Lung (tissue), 12 donors: ENCODE measurements around the gene CELF6. TPM values are rescaled to one million over a fixed set of nuclear protein-coding genes. Genes with fewer than 3 reads are reported as not detected.

Source experiments
- ATAC-seq: fragments of 200-7000 bp; cut with Tn5 transposase; one replicate; pipeline ENCODE4 v1.9.1; 2020; ENCODE audit warnings: moderate number of reproducible peaks; ENCODE audit not compliant: insufficient read depth, low FRiP score
- DNase-seq, 3 donors: peaks; one replicate each; pipeline ENCODE4 v3.0.0-alpha.2; 2013 to 2017
- H3K27ac ChIP-seq, 2 donors: one replicate each; pipeline ENCODE4 v1.5.1; 2013; ENCODE audit warnings: mild to moderate bottlenecking in 2 of 2, moderate library complexity in 2 of 2, control low read depth in 1 of 2, inconsistent platforms in 1 of 2, low read depth in 1 of 2, low read length in 1 of 2
- H3K27me3 ChIP-seq, 3 donors: one replicate each; pipeline ENCODE4 v1.5.1; 2013; ENCODE audit warnings: low read length in 2 of 3; ENCODE audit not compliant: control insufficient read depth in 3 of 3, insufficient read depth in 3 of 3
- H3K36me3 ChIP-seq, 4 donors: one replicate each; pipeline ENCODE4 v1.5.1; 2013; ENCODE audit warnings: low read length in 4 of 4, mild to moderate bottlenecking in 1 of 4, moderate library complexity in 1 of 4; ENCODE audit not compliant: control insufficient read depth in 4 of 4, insufficient read depth in 4 of 4
- H3K4me1 ChIP-seq, 5 donors: one replicate each; pipeline ENCODE4 v1.5.1; 2013; ENCODE audit warnings: low read length in 5 of 5, mild to moderate bottlenecking in 2 of 5, moderate library complexity in 1 of 5; ENCODE audit not compliant: control insufficient read depth in 5 of 5, insufficient read depth in 5 of 5
- H3K4me3 ChIP-seq: one replicate; pipeline ENCODE4 v1.5.1; 2013; ENCODE audit warnings: mild to moderate bottlenecking, control low read depth, moderate library complexity
- H3K9ac ChIP-seq, 2 donors: one replicate each; pipeline ENCODE4 v1.5.1; 2013; ENCODE audit warnings: low read length in 2 of 2, control low read depth in 1 of 2; ENCODE audit not compliant: insufficient read depth in 1 of 2
- H3K9me3 ChIP-seq, 4 donors: one replicate each; pipeline ENCODE4 v1.5.1; 2013; ENCODE audit warnings: low read length in 3 of 4, mild to moderate bottlenecking in 1 of 4, moderate library complexity in 1 of 4; ENCODE audit not compliant: control insufficient read depth in 4 of 4, insufficient read depth in 3 of 4
- WGBS, 2 donors: extraction: QIAGEN DNeasy Blood & Tissue Kit; methylation state at CpG; one replicate each; pipeline ENCODE4 v1.1.7; 2013; 5-methylcytosine and 5-hydroxymethylcytosine counted together
- polyA plus RNA-seq, 2 donors: library from polyadenylated mRNA; stranded (reverse); fragments of 200-250 nt; gene quantifications; one replicate each; pipeline ENCODE4 v1.2.1, GENCODE V29; 2013
- total RNA-seq, 2 donors: library from RNA; depleted of rRNA in 1 of 2; stranded (reverse); fragments of >200 nt in 1 of 2; gene quantifications; one replicate each; pipeline ENCODE4 v1.2.1, GENCODE V29; 2014 to 2021
- TF ChIP-seq, protein P1 (sequence below): IDR thresholded peaks from 2 replicates; pipeline ENCODE4 v1.5.1; 2012; ENCODE audit warnings: mild to moderate bottlenecking; ENCODE audit errors: control extremely low read depth, extremely low read depth
- donor health status: control.
- donor health status: control.
- donor health status: Bipolar disorder and iron deficiency.
- donor health status: healthy.
- donor health status: DM: yes; HTN: yes; CAD: no.

Gene CELF6
- total and polyA plus RNA-seq, 4 donors, result 2.1 to 6.4 (median 3.4) TPM

DNA sequence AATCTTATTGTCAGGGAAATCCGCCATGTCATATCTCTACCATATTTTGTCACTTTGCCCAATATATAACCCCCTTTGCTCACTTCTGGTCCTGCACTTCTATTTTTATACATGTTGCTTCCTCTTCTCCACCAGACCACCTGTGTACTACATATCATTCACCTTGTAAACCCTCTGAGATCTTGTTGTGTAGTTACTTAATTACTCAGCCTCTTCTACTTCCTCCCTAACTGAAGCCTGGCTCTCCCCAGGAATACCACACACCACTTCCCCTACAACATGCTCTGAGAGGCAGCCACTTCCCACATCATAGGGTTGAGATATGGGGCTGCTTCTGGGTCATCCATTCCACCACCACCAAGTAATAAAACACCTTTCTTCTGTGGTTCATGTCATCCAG, 45.9 kb upstream of the CELF6 start:
- peaks cover 0 to 3% (median 0%) of the 10 kb centered on the region in 5 donors for H3K4me1 ChIP-seq
- TF ChIP-seq, protein P1, sequence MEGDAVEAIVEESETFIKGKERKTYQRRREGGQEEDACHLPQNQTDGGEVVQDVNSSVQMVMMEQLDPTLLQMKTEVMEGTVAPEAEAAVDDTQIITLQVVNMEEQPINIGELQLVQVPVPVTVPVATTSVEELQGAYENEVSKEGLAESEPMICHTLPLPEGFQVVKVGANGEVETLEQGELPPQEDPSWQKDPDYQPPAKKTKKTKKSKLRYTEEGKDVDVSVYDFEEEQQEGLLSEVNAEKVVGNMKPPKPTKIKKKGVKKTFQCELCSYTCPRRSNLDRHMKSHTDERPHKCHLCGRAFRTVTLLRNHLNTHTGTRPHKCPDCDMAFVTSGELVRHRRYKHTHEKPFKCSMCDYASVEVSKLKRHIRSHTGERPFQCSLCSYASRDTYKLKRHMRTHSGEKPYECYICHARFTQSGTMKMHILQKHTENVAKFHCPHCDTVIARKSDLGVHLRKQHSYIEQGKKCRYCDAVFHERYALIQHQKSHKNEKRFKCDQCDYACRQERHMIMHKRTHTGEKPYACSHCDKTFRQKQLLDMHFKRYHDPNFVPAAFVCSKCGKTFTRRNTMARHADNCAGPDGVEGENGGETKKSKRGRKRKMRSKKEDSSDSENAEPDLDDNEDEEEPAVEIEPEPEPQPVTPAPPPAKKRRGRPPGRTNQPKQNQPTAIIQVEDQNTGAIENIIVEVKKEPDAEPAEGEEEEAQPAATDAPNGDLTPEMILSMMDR, result no peak
- H3K27me3 ChIP-seq, result no peaks in the 10 kb centered on the region
- peaks cover 0 to 8% (median 3%) of the 10 kb centered on the region in 4 donors for H3K36me3 ChIP-seq
- DNase-seq, result no peak
- WGBS, 2 donors, result 41 to 76% methylated on average over 1 of the region's 1 CpG
- no peak overlapping the region for H3K4me3 ChIP-seq
- ATAC-seq, result no peak
- H3K9ac ChIP-seq, result no peak overlapping the region
- H3K27ac ChIP-seq, result no peak overlapping the region
- H3K9me3 ChIP-seq, result no peaks in the 10 kb centered on the region

DNA sequence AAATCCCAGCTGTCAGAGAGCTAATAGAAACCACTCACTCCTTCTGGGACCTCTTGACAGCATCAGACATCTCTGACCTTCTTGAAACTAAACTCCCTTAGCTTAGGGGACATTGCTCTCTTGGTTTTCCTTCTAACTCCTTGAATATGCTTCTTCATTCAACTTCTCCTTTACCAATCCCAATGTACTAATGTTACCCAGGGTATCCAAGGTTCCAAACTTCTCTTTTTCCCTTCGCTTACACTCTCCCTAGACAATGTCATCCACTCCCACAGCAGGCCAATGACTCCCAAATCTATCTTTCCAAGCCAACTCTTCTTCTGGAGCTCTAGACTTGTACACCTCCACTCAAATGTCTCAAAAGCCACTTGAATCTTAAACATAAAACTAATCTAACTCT, 41.2 kb upstream of the CELF6 start:
- DNase-seq (no peak), ATAC-seq (no peak)
- no peak overlapping the region for H3K27ac ChIP-seq
- no peaks in the 10 kb centered on the region for H3K9me3 ChIP-seq
- no peaks in the 10 kb centered on the region for H3K27me3 ChIP-seq
- H3K36me3 ChIP-seq, result peaks cover 0 to 9% (median 6%) of the 10 kb centered on the region in 4 donors
- no peak overlapping the region for H3K4me3 ChIP-seq
- TF ChIP-seq, protein P1, result no peak
- no peak overlapping the region for H3K9ac ChIP-seq
- 81 to 85% methylated on average over 1 of the region's 1 CpG for WGBS, 2 donors
- H3K4me1 ChIP-seq, result peaks cover 0 to 12% (median 0%) of the 10 kb centered on the region in 5 donors

DNA sequence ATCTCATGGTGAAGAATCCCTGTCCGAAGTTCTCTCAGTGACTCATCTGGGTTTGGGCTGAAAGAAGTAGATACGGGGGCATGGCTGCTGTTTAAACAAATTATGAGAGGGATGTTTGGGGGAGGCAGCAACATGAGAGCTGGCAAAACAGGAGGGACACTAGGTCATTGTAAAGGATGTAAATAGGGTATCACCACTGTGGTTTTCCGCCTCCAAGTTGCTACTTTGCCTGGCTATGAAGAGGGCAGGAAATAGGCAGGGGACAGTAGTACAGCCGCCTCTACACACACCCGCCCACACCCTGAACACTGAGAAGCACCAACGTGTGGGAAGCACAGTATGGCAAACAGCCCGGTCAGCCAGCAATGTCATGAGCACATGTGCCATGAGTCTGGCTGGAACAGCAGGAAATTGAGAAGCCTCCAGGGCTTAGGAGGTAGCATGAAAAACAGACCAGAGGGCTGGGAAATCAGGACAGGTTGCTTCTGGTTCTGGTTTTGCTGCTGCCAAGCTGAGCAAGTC, 38.8 kb upstream of the CELF6 start:
- peaks cover 8 to 31% (median 21%) of the 10 kb centered on the region in 4 donors for H3K36me3 ChIP-seq
- ATAC-seq (peak; percentile 27), DNase-seq (peak in 2 of 3 donors; percentile 14 to 32)
- no peak overlapping the region for H3K4me3 ChIP-seq
- peaks cover 0 to 12% (median 0%) of the 10 kb centered on the region in 5 donors for H3K4me1 ChIP-seq
- H3K9me3 ChIP-seq, result no peaks in the 10 kb centered on the region
- no peak overlapping the region for H3K9ac ChIP-seq
- 47 to 60% methylated on average over 7 of the region's 7 CpGs for WGBS, 2 donors
- TF ChIP-seq, protein P1, result no peak
- H3K27me3 ChIP-seq, result no peaks in the 10 kb centered on the region
- peak overlapping the region in 1 of 2 donors; percentile 57 for H3K27ac ChIP-seq

DNA sequence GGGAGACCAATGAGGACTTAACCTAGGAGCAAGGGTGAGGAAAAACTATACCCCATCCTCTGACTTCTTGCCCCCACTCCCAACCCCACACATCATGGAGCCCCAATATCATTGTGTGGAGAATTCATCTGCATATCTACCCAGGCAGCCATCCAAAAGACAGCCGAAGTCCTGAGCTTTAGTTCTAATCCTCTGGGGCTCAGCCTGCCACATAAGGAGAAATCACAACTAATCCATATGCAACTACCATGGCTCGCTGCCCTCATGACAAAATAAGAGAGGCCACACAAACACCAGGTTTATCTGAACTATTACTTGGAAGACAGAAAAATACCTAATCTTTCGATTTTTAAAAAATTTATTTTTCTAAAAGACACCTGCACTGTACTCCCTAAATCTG, 38.2 kb upstream of the CELF6 start:
- no peaks in the 10 kb centered on the region for H3K27me3 ChIP-seq
- no peak overlapping the region for H3K9ac ChIP-seq
- TF ChIP-seq, protein P1, result no peak
- H3K36me3 ChIP-seq, result peaks cover 9 to 35% (median 20%) of the 10 kb centered on the region in 4 donors
- DNase-seq (no peak), ATAC-seq (no peak)
- H3K27ac ChIP-seq, result no peak overlapping the region
- 88 to 89% methylated on average over 3 of the region's 3 CpGs for WGBS, 2 donors
- no peaks in the 10 kb centered on the region for H3K9me3 ChIP-seq
- no peak overlapping the region for H3K4me3 ChIP-seq
- peaks cover 0 to 12% (median 0%) of the 10 kb centered on the region in 5 donors for H3K4me1 ChIP-seq
